GM19467 (cell line): ENCODE data around the gene CMC2.

Experiments
- ATAC-seq: cut with Tn5 transposase; IDR thresholded peaks from one replicate; pipeline ENCODE4 v1.9.1; 2021; ENCODE audit warnings: mild to moderate bottlenecking, moderate library complexity; ENCODE audit not compliant: unreplicated experiment

CMC2 gene

GRCh38 chr16:81003610-81004460 is 2.9 kb downstream of the CMC2 start:
- ATAC-seq, result no peak

GRCh38 chr16:81003064-81003463 is 3.6 kb downstream of the CMC2 start:
- ATAC-seq, result no peak

- no peak for ATAC-seq
Observed at GRCh38 chr16:81001330-81001729, 5.4 kb downstream of the CMC2 start.

GRCh38 chr16:81000873-81001272 is 5.8 kb downstream of the CMC2 start:
- ATAC-seq, result no peak

GRCh38 chr16:80997964-80998620 is 8.6 kb downstream of the CMC2 start:
- ATAC-seq, result no peak

- peak; percentile 68 for ATAC-seq
Observed at GRCh38 chr16:80997139-80997798, 9.4 kb downstream of the CMC2 start.

GRCh38 chr16:80996688-80997138 is 10.0 kb downstream of the CMC2 start:
- peak; percentile 12 for ATAC-seq

GRCh38 chr16:80994451-80994850 is 12.2 kb downstream of the CMC2 start:
- no peak for ATAC-seq

GRCh38 chr16:80993834-80994233 is 12.9 kb downstream of the CMC2 start:
- ATAC-seq, result no peak

GRCh38 chr16:80993307-80993706 is 13.4 kb downstream of the CMC2 start:
- no peak for ATAC-seq

- ATAC-seq, result no peak
Observed at GRCh38 chr16:80992676-80993293, 13.9 kb downstream of the CMC2 start.

GRCh38 chr16:80991792-80992430 is 14.8 kb downstream of the CMC2 start:
- no peak for ATAC-seq

- no peak for ATAC-seq
Observed at GRCh38 chr16:80990978-80991377, 15.7 kb downstream of the CMC2 start.

GRCh38 chr16:80990577-80990976 is 16.1 kb downstream of the CMC2 start:
- ATAC-seq, result no peak

- no peak for ATAC-seq
Observed at GRCh38 chr16:80989801-80990200, 16.9 kb downstream of the CMC2 start.

GRCh38 chr16:80988756-80989155 is 17.9 kb downstream of the CMC2 start:
- ATAC-seq, result no peak

- ATAC-seq, result no peak
Observed at GRCh38 chr16:80986557-80986956, 20.1 kb downstream of the CMC2 start.

- no peak for ATAC-seq
Observed at GRCh38 chr16:80985611-80986010, 21.1 kb downstream of the CMC2 start.

GRCh38 chr16:80984124-80984892 is 22.4 kb downstream of the CMC2 start:
- no peak for ATAC-seq

- ATAC-seq, result no peak
Observed at GRCh38 chr16:80982646-80983045, 24.0 kb downstream of the CMC2 start.
